Raji (cell line): ENCODE results near the gene DAB2IP.

Experiments
- POLR2A ChIP-seq: IDR thresholded peaks from 2 replicates; pipeline ENCODE4 v1.6.1; 2011; ENCODE audit warnings: low read depth, low read length, control low read depth; ENCODE audit not compliant: insufficient read depth

The DAB2IP gene

DNA sequence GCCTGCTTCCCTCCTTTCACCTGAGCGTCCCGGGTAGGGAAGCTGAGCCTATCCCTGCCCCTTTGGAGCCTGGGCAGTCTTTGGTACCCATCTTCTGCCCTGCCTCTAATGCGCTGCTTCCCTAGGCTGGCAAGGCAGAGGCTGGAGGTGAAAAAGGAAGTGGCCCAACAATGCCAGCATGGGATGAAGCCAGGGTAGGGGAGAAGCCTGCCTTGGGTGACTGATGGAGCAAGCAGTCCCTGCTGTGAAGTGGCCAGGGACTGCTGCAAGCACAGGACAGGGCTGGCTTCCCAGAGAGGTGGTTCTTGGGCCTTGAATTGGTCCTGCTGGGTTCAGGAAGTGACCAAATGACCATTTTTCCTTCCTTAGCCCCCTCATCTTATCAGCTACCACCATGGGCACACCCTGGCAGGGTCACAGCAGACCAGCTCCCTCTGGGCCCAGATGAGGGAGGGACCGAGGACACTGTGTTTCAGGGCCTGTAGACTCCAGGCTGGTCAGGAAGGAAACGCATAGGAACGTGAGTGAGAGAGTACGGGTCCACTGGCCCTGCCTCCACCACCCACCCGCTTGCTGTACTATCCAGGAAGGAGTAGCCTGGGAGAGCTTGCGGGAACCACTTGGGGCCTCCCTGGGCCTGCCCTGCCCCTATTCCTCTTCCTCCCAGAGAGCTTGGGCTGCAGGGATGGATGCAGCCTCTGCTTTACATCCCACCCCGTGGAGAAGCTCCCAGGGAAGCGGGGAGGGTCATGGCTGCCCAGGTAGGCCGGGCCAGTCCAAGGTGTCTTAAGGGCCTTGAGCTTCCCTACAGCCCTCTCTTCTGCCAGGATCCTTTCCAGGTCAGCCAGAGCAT is 102.6 kb downstream of the DAB2IP start:
- TF ChIP-seq POLR2A: no peak

DNA sequence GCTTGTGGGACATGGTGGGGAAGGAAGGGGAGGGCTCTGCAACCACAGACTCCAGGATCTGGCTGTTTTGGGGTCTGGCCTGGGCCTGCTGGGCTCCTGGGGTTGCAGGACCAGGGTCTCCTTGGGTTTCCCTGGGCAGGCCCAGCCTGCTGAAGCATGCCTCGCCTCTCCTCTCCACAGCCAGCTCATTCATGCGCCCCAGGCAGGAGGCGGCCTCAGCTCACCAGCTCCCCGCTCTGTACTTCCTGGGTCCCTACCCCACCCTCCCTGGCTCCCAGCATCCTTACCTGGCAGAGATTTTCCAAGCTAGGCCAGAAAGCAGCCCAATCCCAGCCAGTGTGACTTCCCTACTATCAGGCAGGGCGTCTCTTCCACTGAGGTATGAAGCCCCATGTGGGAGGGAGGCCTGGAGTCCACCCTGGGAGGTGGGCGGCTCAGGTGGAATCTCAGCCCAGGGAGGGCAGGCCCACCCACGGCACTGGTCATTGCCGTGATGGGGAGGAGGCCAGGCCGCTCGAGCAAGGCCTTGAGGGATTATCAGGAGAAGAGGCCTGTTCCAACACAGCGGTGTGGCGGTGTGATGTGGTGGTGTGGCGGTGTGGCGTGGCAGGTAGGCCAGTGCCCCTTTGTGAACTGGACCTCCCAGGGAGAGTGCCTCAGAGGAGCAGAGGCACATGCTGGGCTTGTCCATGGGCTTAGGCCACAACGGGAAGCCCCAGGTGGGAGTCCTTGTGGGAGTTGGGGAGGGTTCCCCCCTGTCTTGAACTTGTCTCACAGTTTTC is 103.4 kb downstream of the DAB2IP start:
- TF ChIP-seq POLR2A: no peak

DNA sequence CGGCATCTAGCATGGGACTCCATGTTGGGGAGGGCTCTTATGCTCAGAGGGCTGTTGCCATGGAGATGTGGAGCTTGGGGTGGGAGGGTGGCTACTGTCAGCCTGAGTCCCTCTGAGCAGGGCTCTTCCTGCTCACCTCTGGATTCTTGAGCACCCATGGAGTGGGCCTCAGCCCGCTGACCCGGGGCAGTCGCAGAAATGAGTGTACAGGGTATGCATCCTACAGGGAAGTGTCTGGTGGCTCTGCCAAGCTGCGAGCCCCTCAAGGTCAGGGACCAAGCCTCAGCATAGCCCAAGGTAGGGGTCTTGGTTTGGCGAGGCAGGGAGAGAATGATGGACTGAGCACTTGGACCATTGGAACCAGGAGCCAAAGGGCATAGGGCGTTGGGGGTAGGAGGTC is 104.1 kb downstream of the DAB2IP start:
- no peak for TF ChIP-seq POLR2A

GRCh38 chr9:121756474-121757280 is 105.2 kb downstream of the DAB2IP start:
- no peak for TF ChIP-seq POLR2A

DNA sequence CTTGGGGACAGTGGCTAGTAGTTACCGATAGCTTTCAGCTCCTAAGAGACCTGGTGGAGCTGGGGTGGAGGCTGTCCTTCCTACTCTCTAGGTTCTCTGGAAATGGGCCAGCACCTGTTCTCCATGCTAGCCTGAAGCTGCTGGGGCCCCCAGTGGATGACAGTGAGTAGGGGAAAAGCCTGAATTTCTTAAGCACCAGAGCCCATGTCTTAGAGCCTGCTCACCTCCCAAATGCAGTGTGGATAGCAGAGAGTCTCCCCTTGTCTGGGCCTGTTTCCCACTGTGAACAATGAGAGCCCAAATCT is 105.8 kb downstream of the DAB2IP start:
- no peak for TF ChIP-seq POLR2A

DNA sequence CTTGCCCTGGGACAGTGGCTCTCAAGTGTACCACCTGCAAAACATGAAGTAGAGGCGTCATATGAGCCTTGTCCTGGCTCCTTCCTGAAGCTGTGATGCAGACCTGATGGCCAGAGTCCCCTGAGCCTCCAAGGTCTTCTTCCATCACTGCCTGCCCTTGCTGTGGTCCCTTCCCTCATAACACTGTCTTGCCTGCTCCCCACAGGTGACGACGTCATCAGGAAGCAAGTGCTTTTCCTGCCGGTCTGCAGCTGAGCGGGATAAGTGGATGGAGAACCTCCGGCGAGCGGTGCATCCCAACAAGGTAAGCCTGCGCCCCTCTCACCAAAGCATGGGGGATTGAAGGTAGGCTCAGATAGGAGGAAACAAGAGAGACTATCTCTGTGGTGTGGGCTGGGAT is 107.3 kb downstream of the DAB2IP start:
- TF ChIP-seq POLR2A: no peak

DNA sequence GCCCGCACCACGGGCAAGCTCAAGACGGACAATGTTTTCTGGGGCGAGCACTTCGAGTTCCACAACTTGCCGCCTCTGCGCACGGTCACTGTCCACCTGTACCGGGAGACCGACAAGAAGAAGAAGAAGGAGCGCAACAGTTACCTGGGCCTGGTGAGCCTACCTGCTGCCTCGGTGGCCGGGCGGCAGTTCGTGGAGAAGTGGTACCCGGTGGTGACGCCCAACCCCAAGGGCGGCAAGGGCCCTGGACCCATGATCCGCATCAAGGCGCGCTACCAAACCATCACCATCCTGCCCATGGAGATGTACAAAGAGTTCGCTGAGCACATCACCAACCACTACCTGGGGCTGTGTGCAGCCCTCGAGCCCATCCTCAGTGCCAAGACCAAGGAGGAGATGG is 108.6 kb downstream of the DAB2IP start:
- no peak for TF ChIP-seq POLR2A

DNA sequence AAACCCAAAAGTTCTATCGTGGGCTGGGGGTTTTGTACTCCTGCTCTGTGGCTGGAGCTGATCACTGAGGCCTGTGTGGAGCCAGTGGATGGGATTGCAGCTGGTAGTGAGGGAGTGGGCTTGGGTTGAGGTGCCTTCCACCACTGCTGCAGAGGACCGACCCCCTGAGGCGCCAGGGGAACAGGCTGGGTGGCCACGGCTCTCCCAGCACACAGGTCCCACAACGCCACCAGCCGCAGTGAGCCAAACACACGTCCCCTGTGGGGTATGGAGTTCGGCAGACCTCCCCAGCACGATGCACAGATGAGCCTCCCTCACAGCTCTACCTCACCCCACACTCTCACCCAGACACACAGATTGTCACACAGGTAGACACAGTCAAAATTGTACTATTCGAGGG is 109.1 kb downstream of the DAB2IP start:
- TF ChIP-seq POLR2A: no peak

- TF ChIP-seq POLR2A: no peak
Measured at GRCh38 chr9:121763131-121763530, 111.7 kb downstream of the DAB2IP start.

DNA sequence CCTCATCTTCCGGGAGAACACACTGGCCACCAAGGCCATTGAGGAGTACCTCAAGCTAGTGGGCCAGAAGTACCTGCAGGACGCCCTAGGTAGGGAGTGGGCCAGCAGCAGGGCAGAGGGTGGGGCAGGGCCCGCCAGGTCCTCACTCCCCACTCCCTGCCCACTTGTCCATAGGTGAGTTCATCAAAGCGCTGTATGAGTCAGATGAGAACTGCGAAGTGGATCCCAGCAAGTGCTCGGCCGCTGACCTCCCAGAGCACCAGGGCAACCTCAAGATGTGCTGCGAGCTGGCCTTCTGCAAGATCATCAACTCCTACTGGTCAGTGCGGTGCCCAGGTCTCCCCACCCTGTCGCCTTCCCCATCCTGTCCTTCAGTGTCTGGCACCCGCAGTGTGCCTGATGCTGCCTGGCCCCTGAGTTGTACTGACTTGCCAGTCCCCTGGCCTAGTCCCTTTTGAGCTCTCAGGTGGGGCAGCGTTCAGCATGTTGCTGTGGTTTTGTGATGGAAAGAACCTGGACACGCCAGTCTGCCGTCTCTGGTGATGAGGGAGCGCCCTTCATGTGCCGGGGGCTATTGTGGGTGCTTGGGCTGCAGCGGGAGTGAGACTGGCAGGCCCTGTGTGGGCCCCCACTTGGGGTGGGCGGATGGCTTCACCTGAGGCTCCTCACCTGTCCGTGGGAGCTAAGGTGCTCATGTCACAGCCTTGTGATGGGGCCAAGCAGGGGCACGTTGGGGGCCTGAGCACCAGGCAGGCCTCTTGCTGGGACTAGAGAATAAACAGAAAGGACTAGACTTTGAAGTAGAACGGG is 112.3 kb downstream of the DAB2IP start:
- no peak for TF ChIP-seq POLR2A

DNA sequence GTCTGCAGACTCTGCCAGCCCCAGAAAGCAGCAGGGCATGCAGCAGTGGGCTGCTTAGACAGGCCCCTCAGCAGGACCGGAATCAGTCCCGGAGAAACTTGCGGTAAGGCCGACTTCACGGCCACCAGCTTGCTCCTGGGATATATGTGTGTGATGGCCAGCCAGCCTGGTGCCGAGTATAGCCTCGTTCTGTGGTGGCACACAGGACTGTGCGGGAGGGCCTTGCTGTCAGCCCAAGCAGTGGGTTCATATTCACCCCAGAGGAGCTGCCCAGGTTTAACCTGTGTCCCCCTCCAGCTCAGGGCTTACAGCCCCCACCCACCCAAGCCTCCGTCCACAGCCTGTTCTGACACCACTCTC is 112.9 kb downstream of the DAB2IP start:
- TF ChIP-seq POLR2A: no peak

- TF ChIP-seq POLR2A: no peak
Measured at GRCh38 chr9:121765021-121765950, 113.9 kb downstream of the DAB2IP start.

DNA sequence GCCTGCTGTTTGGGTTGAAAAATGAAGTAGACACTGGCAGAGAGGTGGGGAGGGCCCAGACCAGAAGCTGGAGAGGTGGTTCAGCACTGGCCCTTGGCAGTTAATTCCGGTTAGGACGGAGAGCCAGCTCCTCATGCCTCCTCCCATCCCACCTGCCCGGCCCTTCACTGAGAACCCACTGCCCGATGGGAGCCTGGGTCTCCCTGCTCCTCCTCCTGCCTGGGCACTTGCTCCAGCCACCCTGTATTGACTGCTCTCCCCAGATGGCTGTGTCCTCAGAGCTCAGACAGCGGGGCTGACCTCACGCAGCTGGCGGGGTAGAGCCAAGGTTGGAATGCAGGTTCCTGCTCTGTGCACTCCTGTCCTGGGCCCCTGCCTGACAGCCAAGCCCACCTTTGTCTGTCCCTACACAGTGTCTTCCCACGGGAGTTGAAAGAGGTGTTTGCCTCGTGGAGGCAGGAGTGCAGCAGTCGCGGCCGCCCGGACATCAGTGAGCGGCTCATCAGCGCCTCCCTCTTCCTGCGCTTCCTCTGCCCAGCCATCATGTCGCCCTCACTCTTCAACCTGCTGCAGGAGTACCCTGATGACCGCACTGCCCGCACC is 114.7 kb downstream of the DAB2IP start:
- no peak for TF ChIP-seq POLR2A
